ENCODE measurements around the gene MED17.
A peak's percentile ranks its signal among the peaks of the same experiment; 100 is the strongest.
"Not testable (repeated sequence)": the region's sequence is repeated elsewhere in the genome, so short reads cannot be mapped to it uniquely, and the experiment has no call there.

MED17 gene, protein sequence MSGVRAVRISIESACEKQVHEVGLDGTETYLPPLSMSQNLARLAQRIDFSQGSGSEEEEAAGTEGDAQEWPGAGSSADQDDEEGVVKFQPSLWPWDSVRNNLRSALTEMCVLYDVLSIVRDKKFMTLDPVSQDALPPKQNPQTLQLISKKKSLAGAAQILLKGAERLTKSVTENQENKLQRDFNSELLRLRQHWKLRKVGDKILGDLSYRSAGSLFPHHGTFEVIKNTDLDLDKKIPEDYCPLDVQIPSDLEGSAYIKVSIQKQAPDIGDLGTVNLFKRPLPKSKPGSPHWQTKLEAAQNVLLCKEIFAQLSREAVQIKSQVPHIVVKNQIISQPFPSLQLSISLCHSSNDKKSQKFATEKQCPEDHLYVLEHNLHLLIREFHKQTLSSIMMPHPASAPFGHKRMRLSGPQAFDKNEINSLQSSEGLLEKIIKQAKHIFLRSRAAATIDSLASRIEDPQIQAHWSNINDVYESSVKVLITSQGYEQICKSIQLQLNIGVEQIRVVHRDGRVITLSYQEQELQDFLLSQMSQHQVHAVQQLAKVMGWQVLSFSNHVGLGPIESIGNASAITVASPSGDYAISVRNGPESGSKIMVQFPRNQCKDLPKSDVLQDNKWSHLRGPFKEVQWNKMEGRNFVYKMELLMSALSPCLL

GRCh38 chr11:93784145-93784934 is at the start of gene MED17:
TSS of gene MED17 (plus strand) at chr11:93784282. CDS start at chr11:93784514, 232 bp downstream.
- DNase-seq (ENCODE audit: low read depth in 2 of 2), result peak; percentile 85 to 86

GRCh38 chr11:93734427-93735222 is 49.5 kb upstream of the MED17 start:
- no peak for DNase-seq (ENCODE audit: low read depth in 2 of 2)

GRCh38 chr11:93735627-93736026 is 48.5 kb upstream of the MED17 start:
- no peak for DNase-seq (ENCODE audit: low read depth in 2 of 2)

DNA sequence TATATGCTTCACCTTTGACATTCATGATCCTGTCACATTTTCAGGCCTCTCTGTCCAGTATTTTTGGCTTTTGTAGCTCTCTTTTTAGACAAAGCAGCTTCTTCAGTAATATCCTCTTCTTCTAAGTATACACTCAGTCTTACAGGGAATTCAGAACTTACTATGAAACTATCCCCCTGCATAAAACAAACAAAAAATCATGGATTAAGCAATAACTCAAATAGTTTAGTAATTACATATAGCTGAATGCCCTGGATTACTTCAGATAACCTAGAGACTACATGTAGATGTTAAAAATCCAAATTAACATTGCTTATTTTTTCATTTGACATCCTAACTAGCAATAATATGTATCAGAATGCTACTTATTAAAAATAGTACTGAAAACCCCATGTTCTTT is 48.0 kb upstream of the MED17 start:
- DNase-seq (ENCODE audit: low read depth in 2 of 2), result no peak

- DNase-seq (ENCODE audit: low read depth in 2 of 2), result no peak
Measured at GRCh38 chr11:93737904-93738612, 46.0 kb upstream of the MED17 start.

GRCh38 chr11:93738647-93739081 is 45.4 kb upstream of the MED17 start:
- no peak for DNase-seq (ENCODE audit: low read depth in 2 of 2)

GRCh38 chr11:93740031-93740729 is 43.9 kb upstream of the MED17 start:
- DNase-seq (ENCODE audit: low read depth in 2 of 2), result peak in 1 of 2 experiments; percentile 26

GRCh38 chr11:93740730-93741093 is 43.4 kb upstream of the MED17 start:
- DNase-seq (ENCODE audit: low read depth in 2 of 2), result peak in 1 of 2 experiments; percentile 26

DNA sequence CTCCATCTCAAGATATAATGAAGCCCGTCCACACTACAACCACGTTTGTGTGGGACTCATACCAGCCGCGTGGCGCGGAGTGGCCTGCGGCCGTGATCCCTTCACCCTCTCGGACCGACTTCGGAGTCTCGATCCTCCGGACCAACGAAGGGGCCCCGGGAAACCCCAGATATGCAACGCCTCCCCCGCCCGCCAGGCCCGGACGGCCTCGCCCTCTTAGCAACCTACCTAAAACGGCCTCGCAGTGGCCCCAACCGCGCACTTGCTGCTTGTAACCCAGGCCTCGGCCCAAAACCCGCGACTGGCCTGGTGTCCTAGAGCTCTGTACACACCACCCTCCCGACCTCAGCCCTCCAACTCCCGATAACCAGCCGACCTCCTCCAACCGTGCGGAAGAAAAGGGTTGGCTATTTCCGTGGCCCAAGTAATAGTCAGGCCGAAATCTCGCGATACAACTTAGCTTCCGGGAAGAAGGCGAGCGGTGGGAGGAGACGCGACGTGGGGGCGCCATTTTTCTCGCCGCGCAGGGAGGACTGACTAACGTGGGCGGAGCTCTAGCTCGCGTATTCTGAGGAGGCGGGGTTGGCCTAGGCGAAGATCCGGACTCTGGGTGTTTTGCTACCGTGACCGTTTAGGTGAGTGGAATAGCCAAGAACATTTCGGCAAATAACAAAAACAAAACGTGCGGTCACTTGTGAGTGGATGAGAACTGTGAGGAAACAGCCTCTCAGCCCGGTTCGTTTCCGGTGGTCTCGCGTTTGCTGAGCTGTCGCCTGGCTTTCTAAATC is 42.8 kb upstream of the MED17 start, which contains the start of the genes C11orf54 and TAF1D:
C11orf54 (plus strand) TSS at position 579 of the 788 bp plus-strand sequence. CDS start 5,722 bp downstream, outside the sequence.
TAF1D (minus strand) TSS at position 402 of the 788 bp plus-strand sequence. CDS start 2,191 bp downstream, outside the sequence.
- peak; percentile 96 for DNase-seq (ENCODE audit: low read depth in 2 of 2)

- DNase-seq (ENCODE audit: low read depth in 2 of 2), result no peak
Measured at GRCh38 chr11:93741882-93742226, 42.2 kb upstream of the MED17 start.

GRCh38 chr11:93743291-93743690 is 40.8 kb upstream of the MED17 start:
- DNase-seq (ENCODE audit: low read depth in 2 of 2), result no peak

GRCh38 chr11:93744669-93745004 is 39.4 kb upstream of the MED17 start:
- DNase-seq (ENCODE audit: low read depth in 2 of 2), result no peak

- not testable (repeated sequence) for DNase-seq (ENCODE audit: low read depth in 2 of 2)
Measured at GRCh38 chr11:93745005-93745755, 38.9 kb upstream of the MED17 start.

DNA sequence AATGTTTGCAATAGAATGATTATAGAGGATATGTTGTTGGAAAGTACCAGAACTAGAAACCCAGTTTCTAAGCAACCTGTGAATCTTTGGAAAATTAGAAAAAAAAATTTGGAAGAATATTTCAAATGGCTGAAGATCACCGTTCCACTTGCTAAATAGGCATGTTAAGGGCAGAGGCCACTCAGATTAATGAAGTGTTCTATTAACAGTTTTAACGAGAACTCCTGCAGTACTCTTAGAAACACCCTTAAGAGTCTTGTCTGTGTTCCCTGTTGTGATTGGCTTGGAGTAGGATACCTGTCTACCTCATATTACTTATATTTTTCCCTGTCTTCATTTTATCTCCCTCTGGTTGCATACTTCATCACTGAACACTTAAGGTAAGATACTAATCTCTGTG is 38.0 kb upstream of the MED17 start:
- DNase-seq (ENCODE audit: low read depth in 2 of 2), result no peak

DNA sequence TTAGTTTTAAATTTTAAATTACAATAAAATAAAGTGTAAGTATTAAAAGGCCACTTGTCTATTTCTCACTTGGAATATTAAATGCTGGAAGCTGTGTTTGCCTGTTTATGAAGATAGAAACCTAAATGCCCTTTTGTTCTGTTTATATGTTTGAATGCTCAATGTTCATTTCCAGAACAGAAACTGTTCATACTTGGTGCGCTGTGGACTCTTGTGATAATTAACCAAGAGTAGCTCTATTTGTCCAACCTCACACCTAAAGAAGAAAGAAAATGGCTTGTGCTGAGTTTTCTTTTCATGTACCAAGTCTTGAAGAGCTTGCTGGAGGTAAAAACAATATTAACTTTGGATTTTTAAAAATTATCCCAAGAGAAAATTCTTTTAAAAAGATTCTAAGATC is 37.0 kb upstream of the MED17 start:
- no peak for DNase-seq (ENCODE audit: low read depth in 2 of 2)

- no peak for DNase-seq (ENCODE audit: low read depth in 2 of 2)
Measured at GRCh38 chr11:93751001-93751400, 33.1 kb upstream of the MED17 start.

GRCh38 chr11:93753241-93753640 is 30.8 kb upstream of the MED17 start:
- no peak for DNase-seq (ENCODE audit: low read depth in 2 of 2)

GRCh38 chr11:93756748-93757147 is 27.3 kb upstream of the MED17 start:
- no peak for DNase-seq (ENCODE audit: low read depth in 2 of 2)

- DNase-seq (ENCODE audit: low read depth in 2 of 2), result no peak
Measured at GRCh38 chr11:93757301-93757700, 26.8 kb upstream of the MED17 start.

Data from fibroblast of skin of left quadriceps (primary cell).